Thoracic aorta (tissue), 2 donors: Measurements from ENCODE around the gene MLYCD. TPM values are rescaled to one million over a fixed set of nuclear protein-coding genes. Genes with fewer than 3 reads are reported as not detected.

Source experiments
- ATAC-seq: fragments of 150-250 bp; one replicate; pipeline ENCODE4 v1.8.0; 2017; ENCODE audit warnings: low read depth; ENCODE audit not compliant: insufficient number of reproducible peaks, low FRiP score
- DNase-seq: peaks from one replicate; pipeline ENCODE4 v3.0.0-alpha.2; 2020; ENCODE audit warnings: low spot score
- H3K27ac ChIP-seq, 2 donors: fragments of 200-600 bp; sonication (generic); 1 replicate in 1 of 2; 2 replicates in 1 of 2; pipeline ENCODE4 v1.5.1; 2016; ENCODE audit warnings: mild to moderate bottlenecking in 2 of 2, moderate library complexity in 2 of 2
- H3K27me3 ChIP-seq: fragments of 200-600 bp; sonication (generic); replicated peaks from 2 replicates; pipeline ENCODE4 v1.6.0; 2016; ENCODE audit warnings: mild to moderate bottlenecking; ENCODE audit not compliant: insufficient read depth
- H3K36me3 ChIP-seq: fragments of 200-600 bp; sonication (generic); one replicate; pipeline ENCODE4 v1.5.1; 2016
- H3K4me1 ChIP-seq, 2 donors: fragments of 200-600 bp; sonication (generic); 1 replicate in 1 of 2; 2 replicates in 1 of 2; pipeline versions ENCODE4 v1.5.1 to v1.6.0; 2016; ENCODE audit warnings: low read depth in 2 of 2, mild to moderate bottlenecking in 1 of 2; ENCODE audit not compliant: control insufficient read depth in 1 of 2
- H3K4me3 ChIP-seq: fragments of 200-600 bp; sonication (generic); 2 replicates; pipeline ENCODE4 v1.5.1; 2016; ENCODE audit warnings: mild to moderate bottlenecking
- H3K9me3 ChIP-seq: fragments of 200-600 bp; sonication (generic); 2 replicates; pipeline ENCODE4 v1.5.1; 2016
- CTCF ChIP-seq: fragments of 200-600 bp; sonication (generic); IDR thresholded peaks from one replicate; pipeline ENCODE4 v1.5.1; 2019; ENCODE audit warnings: antibody characterized with exemption
- total RNA-seq, 2 donors: library from RNA; depleted of rRNA; stranded (reverse); fragments of >200 nt; gene quantifications; one replicate each; pipeline versions ENCODE4 v1.1.0 to v1.2.3, GENCODE V29; 2016

The MLYCD gene
- total RNA-seq, 2 donors from 2014 or later: 14.1 to 23.6 TPM

- ATAC-seq: no peak
- DNase-seq: no peak
- no peaks in the 10 kb centered on the region for H3K36me3 ChIP-seq
Measured at GRCh38 chr16:83932955-83933673, 34.2 kb downstream of the MLYCD start.

GRCh38 chr16:83933885-83934683, 35.2 kb downstream of the MLYCD start:
- ATAC-seq (no peak), DNase-seq (no peak)
- Histone ChIP-seq H3K9me3 (no peaks in the 10 kb centered on the region), H3K27ac (no peak overlapping the region), H3K27me3 (no peaks in the 10 kb centered on the region), H3K4me3 (no peak overlapping the region), H3K36me3 (no peaks in the 10 kb centered on the region), H3K4me1 (no peaks in the 10 kb centered on the region)
- TF ChIP-seq CTCF: no peak

More at GRCh38 chr16:83932955-83933673, 34.2 kb downstream of the MLYCD start:
- H3K4me3 ChIP-seq: no peak overlapping the region
- TF ChIP-seq CTCF: no peak
- no peaks in the 10 kb centered on the region for H3K27me3 ChIP-seq
- H3K4me1 ChIP-seq: no peaks in the 10 kb centered on the region
- no peak overlapping the region for H3K27ac ChIP-seq
- H3K9me3 ChIP-seq: no peaks in the 10 kb centered on the region

- Histone ChIP-seq H3K9me3 (no peaks in the 10 kb centered on the region), H3K4me1 (no peaks in the 10 kb centered on the region), H3K27ac (no peak overlapping the region), H3K4me3 (no peak overlapping the region), H3K36me3 (no peaks in the 10 kb centered on the region), H3K27me3 (no peaks in the 10 kb centered on the region)
- TF ChIP-seq CTCF: no peak
- ATAC-seq (no peak), DNase-seq (no peak)
Measured at GRCh38 chr16:83934684-83934977, 35.7 kb downstream of the MLYCD start.

- DNase-seq (no peak), ATAC-seq (no peak)
- no peaks in the 10 kb centered on the region for H3K4me1 ChIP-seq
- no peak for TF ChIP-seq CTCF
- no peak overlapping the region for H3K4me3 ChIP-seq
- H3K27me3 ChIP-seq: no peaks in the 10 kb centered on the region
- no peak overlapping the region for H3K27ac ChIP-seq
- H3K36me3 ChIP-seq: no peaks in the 10 kb centered on the region
- no peaks in the 10 kb centered on the region for H3K9me3 ChIP-seq
Measured at GRCh38 chr16:83935005-83935857, 36.3 kb downstream of the MLYCD start.

DNA sequence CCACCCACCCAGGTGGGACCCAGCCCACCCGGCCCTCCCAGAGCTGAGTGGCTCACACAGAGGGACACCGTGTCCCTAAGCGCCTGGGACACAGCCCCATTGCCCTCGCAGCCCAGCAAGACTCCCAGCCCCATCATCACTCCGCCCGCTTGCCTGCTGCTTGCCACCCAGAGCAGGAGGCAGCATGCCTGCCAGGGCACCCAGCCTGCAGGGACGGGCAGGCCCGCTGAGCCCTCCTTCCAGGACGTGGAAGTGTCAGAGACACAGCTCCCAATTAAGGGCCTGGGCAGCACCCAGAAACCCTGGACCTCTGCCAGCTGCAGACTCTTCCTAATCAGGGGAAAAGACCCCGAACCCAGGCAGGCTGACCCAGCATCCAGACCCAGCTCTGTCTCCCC, 36.9 kb downstream of the MLYCD start:
- no peak for TF ChIP-seq CTCF
- Histone ChIP-seq H3K4me3 (no peak overlapping the region), H3K4me1 (no peaks in the 10 kb centered on the region), H3K27me3 (no peaks in the 10 kb centered on the region), H3K9me3 (no peaks in the 10 kb centered on the region), H3K36me3 (no peaks in the 10 kb centered on the region), H3K27ac (no peak overlapping the region)
- ATAC-seq (no peak), DNase-seq (no peak)
